Caco-2 (cell line): Measurements from ENCODE around the gene APLF. TPM values are rescaled to one million over a fixed set of nuclear protein-coding genes. Genes with fewer than 3 reads are reported as not detected.

Experiments used
- BruUV-seq: library from RNA; stranded (reverse); fragments of 400-500 nt; replicated peaks from 2 replicates; lab custom pipeline; 2021; lab: Mats Ljungman, UMichigan
- CTCF ChIA-PET: fragments of 300-600 bp; sonication (Branson Sonifier 250); formaldehyde crosslinking; loops from one replicate; lab custom pipeline; 2022; ENCODE audit warnings: antibody characterized with exemption; lab: Charles Lee
- POLR2A ChIA-PET: fragments of 300-600 bp; sonication (Branson Sonifier 250); formaldehyde crosslinking; loops from one replicate; lab custom pipeline; 2022; ENCODE audit warnings: antibody characterized with exemption; lab: Charles Lee
- DNase-seq, 2 experiments: peaks; one replicate each; pipeline versions ENCODE4 v3.0.0 to v3.0.0-alpha.2; 2020 to 2022
- H3K27me3 ChIP-seq: replicated peaks from 2 replicates; pipeline ENCODE4 v1.6.0; 2011; ENCODE audit warnings: low read length; ENCODE audit not compliant: control insufficient read depth, insufficient read depth
- H3K36me3 ChIP-seq: 2 replicates; pipeline ENCODE4 v1.5.1; 2011; ENCODE audit warnings: low read length; ENCODE audit not compliant: control insufficient read depth, insufficient read depth
- H3K4me1 ChIP-seq: fragments of 250-450 bp; sonication (Bioruptor Pico); 2 replicates; pipeline ENCODE4 v1.5.1; 2020; ENCODE audit warnings: mild to moderate bottlenecking
- H3K4me3 ChIP-seq: 2 replicates; pipeline ENCODE4 v1.5.1; 2011; ENCODE audit warnings: low read depth, mild to moderate bottlenecking, control low read depth, low read length
- H3K9me3 ChIP-seq: fragments of 250-450 bp; sonication (Bioruptor Pico); 2 replicates; pipeline ENCODE4 v1.5.1; 2020; ENCODE audit warnings: mild to moderate bottlenecking, moderate library complexity
- H3K27ac Mint-ChIP-seq: one replicate; pipeline ENCODE4 v1.8.0; 2022; ENCODE audit warnings: mixed read lengths; ENCODE audit not compliant: unreplicated experiment
- H3K27me3 Mint-ChIP-seq: one replicate; pipeline ENCODE4 v1.8.0; 2022; ENCODE audit warnings: mixed read lengths; ENCODE audit not compliant: insufficient read depth, unreplicated experiment
- H3K36me3 Mint-ChIP-seq: one replicate; pipeline ENCODE4 v1.8.0; 2022; ENCODE audit warnings: mild to moderate bottlenecking, mixed read lengths; ENCODE audit not compliant: insufficient read depth, unreplicated experiment
- H3K4me1 Mint-ChIP-seq: one replicate; pipeline ENCODE4 v1.8.0; 2022; ENCODE audit warnings: low read depth, mixed read lengths; ENCODE audit not compliant: unreplicated experiment
- H3K4me3 Mint-ChIP-seq: one replicate; pipeline ENCODE4 v1.8.0; 2022; ENCODE audit warnings: mild to moderate bottlenecking, moderate library complexity, mixed read lengths; ENCODE audit not compliant: unreplicated experiment
- H3K9me3 Mint-ChIP-seq: one replicate; pipeline ENCODE4 v1.8.0; 2022; ENCODE audit warnings: mixed read lengths; ENCODE audit not compliant: unreplicated experiment
- CTCF ChIP-seq, 2 experiments: fragments of 200-600 bp in 1 of 2; IDR thresholded peaks; 1 replicate in 1 of 2; 2 replicates in 1 of 2; pipeline versions ENCODE4 v1.5.1 to v1.8.0; 2011 to 2022; ENCODE audit warnings: antibody characterized with exemption in 1 of 2, control low read depth in 1 of 2, inconsistent platforms in 1 of 2, low read depth in 1 of 2, low read length in 1 of 2, mild to moderate bottlenecking in 1 of 2, moderate library complexity in 1 of 2; ENCODE audit not compliant: insufficient read depth in 1 of 2, severe bottlenecking in 1 of 2, unreplicated experiment in 1 of 2
- intact Hi-C: fragments of 100-400 bp; cut with micrococcal nuclease; formaldehyde crosslinking; loops from one replicate; pipeline ENCODE4 v1.10.0; 2022; ENCODE audit not compliant: unreplicated experiment
- total RNA-seq: library from RNA; stranded (reverse); gene quantifications from 2 replicates; pipeline ENCODE4 v1.2.3, GENCODE V29; 2022

The APLF gene
- total RNA-seq, 1 experiment from 2014 or later = 3.9 TPM

- Mint-ChIP-seq H3K4me1 (no peaks in the 10 kb centered on the region), H3K27ac (no peak overlapping the region), H3K4me3 (no peak overlapping the region), H3K36me3 (no peaks in the 10 kb centered on the region), H3K9me3 (no peaks in the 10 kb centered on the region), H3K27me3 (no peaks in the 10 kb centered on the region)
- no peaks in the 10 kb centered on the region for H3K4me1 ChIP-seq
- BruUV-seq = no TSS peak
- intact Hi-C loops = no loop called here
- CTCF ChIA-PET = no interaction called here
- no peaks in the 10 kb centered on the region for H3K27me3 ChIP-seq
- H3K9me3 ChIP-seq = no peaks in the 10 kb centered on the region
- POLR2A ChIA-PET = no interaction called here
- H3K36me3 ChIP-seq = no peaks in the 10 kb centered on the region
- no peak overlapping the region for H3K4me3 ChIP-seq
- no peak for TF ChIP-seq CTCF (IDR thresholded peaks at IDR 0.05; ENCODE audit: insufficient read depth in 1 of 2, low read depth in 1 of 2, low read length in 1 of 2, severe bottlenecking in 1 of 2, unreplicated experiment in 1 of 2)
- DNase-seq = no peak
Observed at GRCh38 chr2:68560545-68560944, 93.2 kb downstream of the APLF start.

- ChIA-PET CTCF (no interaction called here), POLR2A (no interaction called here)
Observed at GRCh38 chr2:68561372-68561771, 94.0 kb downstream of the APLF start.

GRCh38 chr2:68562934-68563333 lies 95.5 kb downstream of the APLF start:
- no TSS peak for BruUV-seq
- H3K9me3 ChIP-seq = no peaks in the 10 kb centered on the region; the same call in 1 of the 2 replicates
- no peaks in the 10 kb centered on the region for H3K27me3 Mint-ChIP-seq
- no peak overlapping the region for H3K27ac Mint-ChIP-seq
- H3K36me3 ChIP-seq = no peaks in the 10 kb centered on the region
- H3K36me3 Mint-ChIP-seq = no peaks in the 10 kb centered on the region
- no peak overlapping the region for H3K4me3 Mint-ChIP-seq
- intact Hi-C loops = no loop called here
- CTCF ChIA-PET = no interaction called here
- no peak overlapping the region for H3K4me3 ChIP-seq
- no peaks in the 10 kb centered on the region for H3K4me1 ChIP-seq
- no peaks in the 10 kb centered on the region for H3K4me1 Mint-ChIP-seq
- POLR2A ChIA-PET = no interaction called here
- H3K9me3 Mint-ChIP-seq = no peaks in the 10 kb centered on the region
- TF ChIP-seq CTCF (IDR thresholded peaks at IDR 0.05; ENCODE audit: insufficient read depth in 1 of 2, low read depth in 1 of 2, low read length in 1 of 2, severe bottlenecking in 1 of 2, unreplicated experiment in 1 of 2) = no peak
- DNase-seq = no peak
- H3K27me3 ChIP-seq = no peaks in the 10 kb centered on the region

More at GRCh38 chr2:68561372-68561771, 94.0 kb downstream of the APLF start:
- H3K4me1 Mint-ChIP-seq = no peaks in the 10 kb centered on the region
- intact Hi-C loops = no loop called here
- no TSS peak for BruUV-seq
- Histone ChIP-seq H3K4me1 (no peaks in the 10 kb centered on the region), H3K27me3 (no peaks in the 10 kb centered on the region), H3K4me3 (no peak overlapping the region), H3K36me3 (no peaks in the 10 kb centered on the region), H3K9me3 (no peaks in the 10 kb centered on the region)
- H3K4me3 Mint-ChIP-seq = no peak overlapping the region
- no peaks in the 10 kb centered on the region for H3K9me3 Mint-ChIP-seq
- H3K27me3 Mint-ChIP-seq = no peaks in the 10 kb centered on the region
- no peak overlapping the region for H3K27ac Mint-ChIP-seq
- no peak for TF ChIP-seq CTCF (IDR thresholded peaks at IDR 0.05; ENCODE audit: insufficient read depth in 1 of 2, low read depth in 1 of 2, low read length in 1 of 2, severe bottlenecking in 1 of 2, unreplicated experiment in 1 of 2)
- no peaks in the 10 kb centered on the region for H3K36me3 Mint-ChIP-seq
- no peak for DNase-seq
